Fibroblast of lung (primary cell): Measurements from ENCODE around the gene TSC22D1.

Experiments used
- CTCF ChIP-seq, 2 donors: IDR thresholded peaks in 1 of 2; conservative IDR thresholded peaks in 1 of 2; 1 replicate in 1 of 2; 2 replicates in 1 of 2; pipeline ENCODE4 v1.5.1; 2011 to 2012; ENCODE audit warnings: low read length in 2 of 2, control low read depth in 1 of 2, inconsistent platforms in 1 of 2, low read depth in 1 of 2, mild to moderate bottlenecking in 1 of 2
- EZH2 ChIP-seq: IDR thresholded peaks from 2 replicates; pipeline ENCODE4 v1.5.1; 2012; ENCODE audit warnings: low read length, control low read depth, mild to moderate bottlenecking; ENCODE audit errors: missing control alignments

GRCh38 chr13:44433863-44434765 is 142.0 kb downstream of the TSC22D1 start:
- no peak for TF ChIP-seq EZH2
- TF ChIP-seq CTCF (conservative IDR thresholded peaks at IDR 0.05 in 1 of 2, IDR thresholded peaks at IDR 0.05 in 1 of 2; ENCODE audit: low read depth in 1 of 2, low read length in 2 of 2) = no peak
